T-cell (primary cell): Measurements from ENCODE around the gene GUCY2D. TPM values are rescaled to one million over a fixed set of nuclear protein-coding genes. Genes with fewer than 3 reads are reported as not detected.

Source experiments
- ATAC-seq, 4 experiments: fragments of 200-7000 bp in 3 of 4; fragments of 150-1000 bp in 1 of 4; cut with Tn5 transposase; replicated peaks in 1 of 4; 1 replicate in 3 of 4; 2 replicates in 1 of 4; pipeline ENCODE4 v1.10.0; 2021; ENCODE audit warnings: moderate library complexity in 3 of 4, mild to moderate bottlenecking in 2 of 4, moderate number of reproducible peaks in 1 of 4
- CTCF ChIA-PET, 2 donors: fragments of 300-600 bp; sonication (Branson Sonifier 250); formaldehyde crosslinking; loops; one replicate each; lab custom pipeline; 2022; ENCODE audit warnings: antibody characterized with exemption in 2 of 2; lab: Charles Lee
- POLR2A ChIA-PET, 2 donors: fragments of 300-600 bp; sonication (Branson Sonifier 250); formaldehyde crosslinking; loops; one replicate each; lab custom pipeline; 2022; ENCODE audit warnings: antibody characterized with exemption in 2 of 2; lab: Charles Lee
- DNase-seq, 35 experiments: peaks; one replicate each; pipeline versions ENCODE4 v3.0.0 to v3.0.0-alpha.2; 2013 to 2023
- H3K27ac ChIP-seq: one replicate; pipeline ENCODE4 v1.5.1; 2013; ENCODE audit warnings: low read length
- H3K27me3 ChIP-seq, 2 experiments: replicated peaks in 1 of 2; 1 replicate in 1 of 2; 2 replicates in 1 of 2; pipeline versions ENCODE4 v1.6.1 to v1.7.0; 2013; ENCODE audit warnings: low read length in 1 of 2, mixed read lengths in 1 of 2; ENCODE audit not compliant: control insufficient read depth in 2 of 2, insufficient read depth in 2 of 2; ENCODE audit errors: extremely low read depth in 1 of 2
- H3K36me3 ChIP-seq, 2 donors: 1 replicate in 1 of 2; 2 replicates in 1 of 2; pipeline versions ENCODE4 v1.6.1 to v1.7.0; 2013; ENCODE audit warnings: low read length in 1 of 2; ENCODE audit not compliant: control insufficient read depth in 2 of 2, insufficient read depth in 1 of 2; ENCODE audit errors: extremely low read depth in 1 of 2
- H3K4me1 ChIP-seq, 2 experiments: 1 replicate in 1 of 2; 2 replicates in 1 of 2; pipeline versions ENCODE4 v1.6.1 to v1.7.0; 2013; ENCODE audit warnings: low read length in 2 of 2, mixed read lengths in 1 of 2; ENCODE audit not compliant: insufficient read depth in 2 of 2, control insufficient read depth in 1 of 2; ENCODE audit errors: extremely low read depth in 1 of 2
- H3K4me3 ChIP-seq, 2 donors: 1 replicate in 1 of 2; 2 replicates in 1 of 2; pipeline versions ENCODE4 v1.5.1 to v1.7.0; 2013; ENCODE audit warnings: mild to moderate bottlenecking in 2 of 2, low read length in 1 of 2, moderate library complexity in 1 of 2; ENCODE audit not compliant: control insufficient read depth in 1 of 2; ENCODE audit errors: extremely low read depth in 1 of 2
- H3K9me3 ChIP-seq: 2 replicates; pipeline ENCODE4 v1.7.0; 2013
- H3K27ac Mint-ChIP-seq, 2 donors: one replicate each; pipeline ENCODE4 v1.8.0; 2020 to 2021; ENCODE audit warnings: mild to moderate bottlenecking in 2 of 2, mixed read lengths in 2 of 2
- H3K27me3 Mint-ChIP-seq, 2 donors: one replicate each; pipeline ENCODE4 v1.8.0; 2021 to 2022; ENCODE audit warnings: mixed read lengths in 2 of 2
- H3K36me3 Mint-ChIP-seq: one replicate; pipeline ENCODE4 v1.8.0; 2021; ENCODE audit warnings: mixed read lengths
- H3K4me1 Mint-ChIP-seq, 3 donors: one replicate each; pipeline ENCODE4 v1.8.0; 2020 to 2022; ENCODE audit warnings: mixed read lengths in 3 of 3, mild to moderate bottlenecking in 1 of 3
- H3K4me3 Mint-ChIP-seq, 3 donors: one replicate each; pipeline ENCODE4 v1.8.0; 2020 to 2022; ENCODE audit warnings: mild to moderate bottlenecking in 3 of 3, mixed read lengths in 3 of 3, moderate library complexity in 3 of 3
- H3K9me3 Mint-ChIP-seq, 3 donors: one replicate each; pipeline ENCODE4 v1.8.0; 2020 to 2022; ENCODE audit warnings: mixed read lengths in 3 of 3
- WGBS: methylation state at CpG from one replicate; pipeline ENCODE4 v1.1.5; 2013; ENCODE audit warnings: missing lambda C conversion rate; ENCODE audit not compliant: insufficient coverage; 5-methylcytosine and 5-hydroxymethylcytosine counted together
- total RNA-seq, 35 experiments: library from RNA in 6 of 35; stranded (reverse) in 6 of 35; fragments of 120-200 nt in 1 of 35; gene quantifications; one replicate each; pipeline versions ENCODE4 v1.2.1 to v1.2.4 and lab custom pipeline; 2013 to 2026

Gene GUCY2D
- total RNA-seq, 5 donors from 2014 or later (not counting 1 experiment from before 2014, with no cell fraction given): 0.06 TPM; not detected in 4

- Mint-ChIP-seq H3K36me3 (no peaks in the 10 kb centered on the region), H3K4me1 (peaks cover 0 to 15% (median 0%) of the 10 kb centered on the region in 3 donors), H3K27me3 (peaks cover 0 to 6% of the 10 kb centered on the region in 2 donors), H3K9me3 (no peaks in the 10 kb centered on the region), H3K27ac (no peak overlapping the region), H3K4me3 (no peak overlapping the region)
- Histone ChIP-seq H3K27ac (no peak overlapping the region), H3K4me3 (no peak overlapping the region), H3K27me3 (peaks cover 0 to 24% of the 10 kb centered on the region in 2 experiments), H3K9me3 (no peaks in the 10 kb centered on the region), H3K36me3 (no peaks in the 10 kb centered on the region), H3K4me1 (peaks cover 0 to 13% of the 10 kb centered on the region in 2 experiments)
- 87% methylated on average over 5 of the region's 7 CpGs for WGBS
- ChIA-PET CTCF (interaction anchor here in 1 of 2 donors (0.6 kb wide), 1 partner anchor 9 kb away, joined by 3 read pairs; no protein-coding TSS in a partner anchor), POLR2A (no interaction called here)
- ATAC-seq: no peak
- no peak for DNase-seq
These were observed 49.4 kb downstream of the GUCY2D start for GRCh38 chr17:8051831-8052230.

GRCh38 chr17:8052256-8053252, 50.1 kb downstream of the GUCY2D start:
- H3K27ac Mint-ChIP-seq: no peak overlapping the region
- ATAC-seq: no peak
- H3K36me3 Mint-ChIP-seq: no peaks in the 10 kb centered on the region
- no peaks in the 10 kb centered on the region for H3K9me3 Mint-ChIP-seq
- H3K4me3 Mint-ChIP-seq: no peak overlapping the region
- ChIA-PET POLR2A (no interaction called here), CTCF (no interaction called here)
- no peak for DNase-seq
- H3K27me3 Mint-ChIP-seq: peaks cover 0 to 11% of the 10 kb centered on the region in 2 donors
- no CpG with 5 or more reads among the region's 6 CpGs for WGBS
- no peaks in the 10 kb centered on the region for H3K36me3 ChIP-seq
- no peak overlapping the region for H3K4me3 ChIP-seq
- H3K27me3 ChIP-seq: peaks cover 0 to 23% of the 10 kb centered on the region in 2 experiments
- peaks cover 0 to 13% of the 10 kb centered on the region in 2 experiments for H3K4me1 ChIP-seq
- H3K9me3 ChIP-seq: no peaks in the 10 kb centered on the region
- H3K4me1 Mint-ChIP-seq: peaks cover 0 to 22% (median 3%) of the 10 kb centered on the region in 3 donors
- no peak overlapping the region for H3K27ac ChIP-seq

GRCh38 chr17:8053600-8053999, 51.2 kb downstream of the GUCY2D start:
- Mint-ChIP-seq H3K36me3 (no peaks in the 10 kb centered on the region), H3K4me3 (no peak overlapping the region), H3K27me3 (peaks cover 0 to 18% of the 10 kb centered on the region in 2 donors), H3K4me1 (peaks cover 0 to 24% (median 6%) of the 10 kb centered on the region in 3 donors), H3K27ac (no peak overlapping the region), H3K9me3 (no peaks in the 10 kb centered on the region)
- Histone ChIP-seq H3K27ac (no peak overlapping the region), H3K36me3 (no peaks in the 10 kb centered on the region), H3K4me3 (no peak overlapping the region), H3K4me1 (peaks cover 0 to 13% of the 10 kb centered on the region in 2 experiments), H3K9me3 (no peaks in the 10 kb centered on the region), H3K27me3 (peaks cover 0 to 15% of the 10 kb centered on the region in 2 experiments)
- ChIA-PET POLR2A (no interaction called here), CTCF (no interaction called here)
- DNase-seq (no peak), ATAC-seq (no peak)
- WGBS: 92% methylated on average over 6 of the region's 7 CpGs

GRCh38 chr17:8055851-8056231, 53.4 kb downstream of the GUCY2D start:
- ChIA-PET POLR2A (interaction anchor here in 1 of 2 donors (0.6 kb wide), 1 partner anchor 1085 kb away, joined by 3 read pairs; no protein-coding TSS in a partner anchor), CTCF (interaction anchor here in 1 of 2 donors (1.2 kb wide), 1 partner anchor 66 kb away, joined by 3 read pairs; no protein-coding TSS in a partner anchor)
- Mint-ChIP-seq H3K4me1 (peaks cover 0 to 24% (median 6%) of the 10 kb centered on the region in 3 donors), H3K27me3 (peaks cover 16 to 36% of the 10 kb centered on the region in 2 donors), H3K4me3 (no peak overlapping the region), H3K36me3 (no peaks in the 10 kb centered on the region), H3K27ac (no peak overlapping the region), H3K9me3 (no peaks in the 10 kb centered on the region)
- ATAC-seq: no peak
- no peak overlapping the region for H3K27ac ChIP-seq
- H3K27me3 ChIP-seq: peaks cover 0 to 16% of the 10 kb centered on the region in 2 experiments
- no peaks in the 10 kb centered on the region for H3K36me3 ChIP-seq
- no peak overlapping the region for H3K4me3 ChIP-seq
- DNase-seq: no peak
- 93% methylated on average over 2 of the region's 3 CpGs for WGBS
- no peaks in the 10 kb centered on the region for H3K9me3 ChIP-seq
- H3K4me1 ChIP-seq: peaks cover 0 to 13% of the 10 kb centered on the region in 2 experiments

- Mint-ChIP-seq H3K9me3 (no peaks in the 10 kb centered on the region), H3K27me3 (peaks cover 22 to 41% of the 10 kb centered on the region in 2 donors), H3K4me3 (no peak overlapping the region), H3K36me3 (no peaks in the 10 kb centered on the region), H3K27ac (no peak overlapping the region), H3K4me1 (peaks cover 0 to 24% (median 6%) of the 10 kb centered on the region in 3 donors)
- ChIA-PET CTCF (interaction anchor here (0.6 to 1.5 kb wide), 8 partner anchors 23 to 312 kb away, joined by 3 to 6 read pairs (median 3); no protein-coding TSS in a partner anchor), POLR2A (interaction anchor here (0.6 kb wide), 3 partner anchors 244 to 1086 kb away, joined by 3 to 5 read pairs (median 4); no protein-coding TSS in a partner anchor)
- H3K4me1 ChIP-seq: peaks cover 0 to 13% of the 10 kb centered on the region in 2 experiments
- DNase-seq: peak in 2 of 35 experiments; percentile 12 to 30
- H3K27ac ChIP-seq: no peak overlapping the region
- 58% methylated on average over 6 of the region's 14 CpGs for WGBS
- ATAC-seq: no peak
- no peak overlapping the region for H3K4me3 ChIP-seq
- no peaks in the 10 kb centered on the region for H3K36me3 ChIP-seq
- peaks cover 2 to 16% of the 10 kb centered on the region in 2 experiments for H3K27me3 ChIP-seq
- H3K9me3 ChIP-seq: no peaks in the 10 kb centered on the region
These were observed 54.0 kb downstream of the GUCY2D start for GRCh38 chr17:8056232-8056975.
